ENCODE measurements around the gene TMPRSS4.

TMPRSS4 gene

GRCh38 chr11:118133816-118134215 lies 56.9 kb downstream of the TMPRSS4 start:
- no peak overlapping the region for H3K4me3 ChIP-seq (replicated peaks; ENCODE audit: low read depth, low read length)
- no peak for DNase-seq (ENCODE audit: extremely low read depth, low read depth)
- TF ChIP-seq CTCF (IDR thresholded peaks at IDR 0.05; ENCODE audit: low read depth, low read length, missing control alignments), result no peak

- no peak overlapping the region for H3K4me3 ChIP-seq (replicated peaks; ENCODE audit: low read depth, low read length)
- DNase-seq (ENCODE audit: extremely low read depth, low read depth), result no peak
- TF ChIP-seq CTCF (IDR thresholded peaks at IDR 0.05; ENCODE audit: low read depth, low read length, missing control alignments), result no peak
Observed at GRCh38 chr11:118135051-118135795, 58.3 kb downstream of the TMPRSS4 start.

GRCh38 chr11:118135796-118136165 lies 58.9 kb downstream of the TMPRSS4 start:
- H3K4me3 ChIP-seq (replicated peaks; ENCODE audit: low read depth, low read length), result no peak overlapping the region
- TF ChIP-seq CTCF (IDR thresholded peaks at IDR 0.05; ENCODE audit: low read depth, low read length, missing control alignments), result no peak
- no peak for DNase-seq (ENCODE audit: extremely low read depth, low read depth)

- H3K4me3 ChIP-seq (replicated peaks; ENCODE audit: low read depth, low read length), result no peak overlapping the region
- no peak for DNase-seq (ENCODE audit: extremely low read depth, low read depth)
- no peak for TF ChIP-seq CTCF (IDR thresholded peaks at IDR 0.05; ENCODE audit: low read depth, low read length, missing control alignments)
Observed at GRCh38 chr11:118136341-118136740, 59.5 kb downstream of the TMPRSS4 start.

- TF ChIP-seq CTCF (IDR thresholded peaks at IDR 0.05; ENCODE audit: low read depth, low read length, missing control alignments), result no peak
- DNase-seq (ENCODE audit: extremely low read depth, low read depth), result no peak
- H3K4me3 ChIP-seq (replicated peaks; ENCODE audit: low read depth, low read length), result no peak overlapping the region
Observed at GRCh38 chr11:118136801-118137200, 59.9 kb downstream of the TMPRSS4 start.

GRCh38 chr11:118138839-118139420 lies 62.1 kb downstream of the TMPRSS4 start:
- H3K4me3 ChIP-seq (replicated peaks; ENCODE audit: low read depth, low read length), result no peak overlapping the region
- no peak for DNase-seq (ENCODE audit: extremely low read depth, low read depth)
- no peak for TF ChIP-seq CTCF (IDR thresholded peaks at IDR 0.05; ENCODE audit: low read depth, low read length, missing control alignments)

Measured in HFF-Myc (cell line).